Measurements from ENCODE around the gene DNLZ. TPM values are rescaled to one million over a fixed set of nuclear protein-coding genes. Genes with fewer than 3 reads are reported as not detected.
A peak's percentile ranks its signal among the peaks of the same experiment; 100 is the strongest.

DNLZ gene
- total RNA-seq, 4 donors from 2014 or later: 6.8 to 29.4 (median 27.3) TPM

GRCh38 chr9:136366826-136367225, 3.3 kb upstream of the DNLZ start:
- Histone ChIP-seq H3K9me3 (no peaks in the 10 kb centered on the region), H3K27ac (no peak overlapping the region), H3K36me3 (no peaks in the 10 kb centered on the region), H3K27me3 (no peaks in the 10 kb centered on the region), H3K4me3 (no peak overlapping the region), H3K4me1 (no peaks in the 10 kb centered on the region)
- intact Hi-C loops (cut with DNase I; ENCODE audit: low total_unique reads): no loop called here
- TF ChIP-seq POLR2A (IDR thresholded peaks at IDR 0.05): no peak
- TF ChIP-seq CTCF (IDR thresholded peaks at IDR 0.05): no peak
- no peak for DNase-seq

GRCh38 chr9:136365775-136366222, 2.3 kb upstream of the DNLZ start:
- no peaks in the 10 kb centered on the region for H3K9me3 ChIP-seq
- no peak for DNase-seq
- intact Hi-C loops (cut with DNase I; ENCODE audit: low total_unique reads): no loop called here
- no peaks in the 10 kb centered on the region for H3K4me1 ChIP-seq
- H3K27ac ChIP-seq: no peak overlapping the region
- H3K4me3 ChIP-seq: no peak overlapping the region
- no peak for TF ChIP-seq CTCF (IDR thresholded peaks at IDR 0.05)
- no peak for TF ChIP-seq POLR2A (IDR thresholded peaks at IDR 0.05)
- no peaks in the 10 kb centered on the region for H3K36me3 ChIP-seq
- H3K27me3 ChIP-seq: no peaks in the 10 kb centered on the region

- H3K27me3 ChIP-seq: no peaks in the 10 kb centered on the region
These were observed 1.6 kb upstream of the DNLZ start for GRCh38 chr9:136364942-136365774.

GRCh38 chr9:136363949-136364748, 605 bp upstream of the DNLZ start:
- TF ChIP-seq CTCF (IDR thresholded peaks at IDR 0.05) (no peak), POLR2A (IDR thresholded peaks at IDR 0.05) (no peak)
- Histone ChIP-seq H3K9me3 (no peaks in the 10 kb centered on the region), H3K36me3 (no peaks in the 10 kb centered on the region), H3K4me1 (no peaks in the 10 kb centered on the region), H3K27me3 (no peaks in the 10 kb centered on the region), H3K4me3 (peak overlapping the region in 1 of 2 donors; percentile 95), H3K27ac (no peak overlapping the region)
- no peak for DNase-seq
- intact Hi-C loops (cut with DNase I; ENCODE audit: low total_unique reads): no loop called here

More at GRCh38 chr9:136364942-136365774, 1.6 kb upstream of the DNLZ start:
- DNase-seq: no peak
- no peaks in the 10 kb centered on the region for H3K4me1 ChIP-seq
- no peak overlapping the region for H3K4me3 ChIP-seq
- no peaks in the 10 kb centered on the region for H3K36me3 ChIP-seq
- TF ChIP-seq POLR2A (IDR thresholded peaks at IDR 0.05) (no peak), CTCF (IDR thresholded peaks at IDR 0.05) (no peak)
- no peaks in the 10 kb centered on the region for H3K9me3 ChIP-seq
- intact Hi-C loops (cut with DNase I; ENCODE audit: low total_unique reads): no loop called here
- H3K27ac ChIP-seq: no peak overlapping the region

GRCh38 chr9:136362450-136362784, 1.1 kb downstream of the DNLZ start:
- no peak for DNase-seq
- peak overlapping the region; percentile 63 to 94 for H3K27ac ChIP-seq
- TF ChIP-seq CTCF (IDR thresholded peaks at IDR 0.05) (no peak), POLR2A (IDR thresholded peaks at IDR 0.05) (no peak)
- H3K27me3 ChIP-seq: no peaks in the 10 kb centered on the region
- H3K4me3 ChIP-seq: no peak overlapping the region
- H3K36me3 ChIP-seq: no peaks in the 10 kb centered on the region
- intact Hi-C loops (cut with DNase I; ENCODE audit: low total_unique reads): no loop called here
- no peaks in the 10 kb centered on the region for H3K9me3 ChIP-seq
- H3K4me1 ChIP-seq: no peaks in the 10 kb centered on the region
